Thyroid gland (tissue), 4 donors: Measurements from ENCODE around the gene PROKR2.

Experiments used
- CTCF ChIP-seq, 6 experiments: fragments of 200-600 bp in 3 of 6; fragments of 450-650 bp in 3 of 6; sonication (generic) in 3 of 6; IDR thresholded peaks; one replicate each; pipeline ENCODE4 v1.5.1; 2016 to 2019; ENCODE audit warnings: antibody characterized with exemption in 6 of 6, mild to moderate bottlenecking in 2 of 6, inconsistent platforms in 1 of 6, moderate library complexity in 1 of 6
- POLR2A ChIP-seq, 2 donors: fragments of 450-650 bp; IDR thresholded peaks; one replicate each; pipeline ENCODE4 v1.6.1; 2017; ENCODE audit warnings: antibody characterized with exemption in 2 of 2, mild to moderate bottlenecking in 2 of 2, moderate library complexity in 1 of 2

GRCh38 chr20:5357946-5358345, 41.2 kb upstream of the PROKR2 start:
- no peak for TF ChIP-seq CTCF (IDR thresholded peaks at IDR 0.05)
- no peak for TF ChIP-seq POLR2A (IDR thresholded peaks at IDR 0.05)
